Loucy (cell line): ENCODE measurements around the gene TRERF1.

Source experiments
- CTCF ChIP-seq: fragments of 200-600 bp; sonication (generic); conservative IDR thresholded peaks from 2 replicates; pipeline ENCODE4 v1.5.1; 2014; ENCODE audit warnings: mild to moderate bottlenecking, antibody characterized with exemption, low read length
- EZH2phosphoT487 ChIP-seq: fragments of 200-600 bp; IDR thresholded peaks from 2 replicates; pipeline ENCODE4 v1.6.1; 2018; ENCODE audit warnings: antibody characterized with exemption, mild to moderate bottlenecking, moderate library complexity, borderline replicate concordance

GRCh38 chr6:42443312-42444060 lies 8.2 kb downstream of the TRERF1 start:
- no peak for TF ChIP-seq CTCF
- no peak for TF ChIP-seq EZH2phosphoT487
